Stimulated activated CD8-positive, alpha-beta memory T cell treated with anti-CD3 and anti-CD28 coated beads, Interleukin-4, amount 100 ng/mL, for 24 hours (primary cell): ENCODE results near the gene TUBG2.

Experiments used
- DNase-seq: peaks from one replicate; pipeline ENCODE4 v3.0.0-alpha.2; 2020; ENCODE audit warnings: low read depth

TUBG2 gene

DNA sequence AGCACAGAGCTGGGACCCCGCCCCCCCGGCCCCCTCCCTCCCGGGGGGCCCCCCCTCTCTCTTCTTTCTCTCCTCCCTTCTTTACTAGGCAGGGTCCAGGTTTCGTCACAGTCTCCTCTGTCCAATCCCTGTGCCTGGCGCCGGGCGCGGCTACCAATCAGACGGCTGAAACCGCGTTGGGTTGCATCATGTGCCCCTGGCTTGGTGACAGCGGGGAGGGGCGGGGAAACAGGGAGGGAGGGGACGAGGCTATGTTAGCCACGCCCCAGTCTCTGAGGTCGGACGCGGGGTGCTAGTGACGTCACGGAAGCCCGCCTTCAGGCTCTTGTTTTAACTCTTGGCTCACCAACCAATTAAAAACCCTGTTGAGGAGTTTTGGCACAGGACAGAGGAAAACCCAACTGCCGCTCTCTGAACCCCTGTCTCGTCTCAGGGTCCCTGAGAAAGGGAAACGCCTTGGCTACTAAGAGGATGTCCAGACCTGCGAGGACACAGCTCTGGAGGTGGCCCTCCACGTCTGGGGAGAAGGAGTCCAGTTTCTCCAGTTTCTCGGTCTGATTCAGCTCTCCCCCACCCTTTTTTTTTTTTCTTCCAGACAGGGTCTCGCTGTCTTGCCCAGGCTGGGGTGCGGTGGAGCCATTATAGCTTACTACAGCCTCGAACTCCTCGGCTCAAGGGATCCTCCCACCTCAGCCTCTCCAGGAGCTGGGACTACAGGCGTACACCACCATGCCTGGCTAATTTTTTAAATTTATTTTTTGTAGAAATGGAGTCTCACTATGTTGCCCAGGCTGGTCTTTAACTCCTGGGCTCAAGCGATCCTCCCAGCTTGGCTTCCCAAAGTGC is 18.2 kb downstream of the TUBG2 start:
- peak; percentile 97 for DNase-seq

DNA sequence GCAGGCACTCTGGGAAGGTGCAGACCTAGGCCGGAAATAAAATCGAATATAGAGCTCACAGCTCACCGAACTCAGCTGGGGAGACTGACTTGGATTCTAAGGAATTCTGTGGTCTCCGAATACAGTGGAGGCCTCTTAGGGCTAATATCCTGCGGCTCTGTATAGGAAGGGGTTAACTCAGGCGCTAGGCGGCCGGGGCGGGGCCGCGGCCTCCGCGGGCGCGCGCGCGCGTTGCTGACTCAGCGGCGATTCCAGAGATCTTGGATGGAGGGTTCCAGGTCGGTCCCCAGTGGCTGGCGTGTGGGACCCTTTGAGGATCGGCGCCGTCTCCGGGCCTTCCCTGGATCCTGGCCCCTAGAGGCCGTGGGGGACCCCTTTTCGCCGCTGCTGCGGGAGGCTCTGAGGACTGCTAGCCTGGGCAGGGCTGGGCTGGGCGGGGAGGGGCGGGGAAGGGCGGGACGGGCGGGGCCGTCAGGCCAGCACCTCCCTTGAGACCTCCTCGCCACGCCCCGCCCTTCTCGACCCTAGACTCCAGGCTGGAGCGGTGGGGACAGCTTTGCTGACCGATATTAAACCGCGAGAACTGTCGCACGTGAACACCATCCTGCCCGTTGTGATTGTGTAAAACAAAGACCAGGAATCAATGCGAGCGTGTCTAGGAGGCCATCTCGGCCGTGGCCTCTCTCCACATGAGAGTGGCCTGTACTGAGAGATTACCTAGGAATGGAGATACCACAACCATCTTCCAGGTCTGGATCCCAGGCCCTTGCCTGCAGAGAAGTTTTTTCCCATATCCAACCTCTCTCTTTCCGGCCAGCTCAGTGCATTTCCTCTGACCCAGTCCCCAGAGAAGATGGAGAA is 19.1 kb downstream of the TUBG2 start:
- DNase-seq, result peak; percentile 74

DNA sequence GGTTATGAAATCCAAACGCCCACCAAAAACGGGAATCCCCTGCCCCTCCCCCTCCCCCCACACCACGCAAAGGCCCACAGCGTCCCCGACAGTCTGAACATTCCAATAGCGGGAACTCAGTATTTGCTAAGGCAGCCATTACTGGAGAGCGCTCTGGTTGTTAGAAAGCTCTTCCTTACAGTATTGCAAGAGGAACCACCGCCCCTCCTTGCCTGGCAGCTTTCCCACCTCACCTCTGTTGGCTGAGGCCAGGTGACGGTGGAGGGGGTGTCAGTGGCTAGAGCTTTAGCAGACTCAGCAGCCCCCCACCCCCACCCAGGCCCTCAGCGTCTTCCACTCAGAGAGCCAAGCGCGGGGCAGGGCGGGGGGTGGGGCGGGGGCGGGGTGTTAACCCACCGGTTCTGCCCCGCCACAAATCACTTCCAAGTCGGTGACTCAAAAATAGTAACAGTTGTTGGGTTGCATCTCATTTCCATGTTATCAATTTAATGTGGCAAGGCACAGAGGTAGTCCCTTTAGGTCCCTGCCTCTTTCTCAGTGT is 19.9 kb downstream of the TUBG2 start:
- no peak for DNase-seq

DNA sequence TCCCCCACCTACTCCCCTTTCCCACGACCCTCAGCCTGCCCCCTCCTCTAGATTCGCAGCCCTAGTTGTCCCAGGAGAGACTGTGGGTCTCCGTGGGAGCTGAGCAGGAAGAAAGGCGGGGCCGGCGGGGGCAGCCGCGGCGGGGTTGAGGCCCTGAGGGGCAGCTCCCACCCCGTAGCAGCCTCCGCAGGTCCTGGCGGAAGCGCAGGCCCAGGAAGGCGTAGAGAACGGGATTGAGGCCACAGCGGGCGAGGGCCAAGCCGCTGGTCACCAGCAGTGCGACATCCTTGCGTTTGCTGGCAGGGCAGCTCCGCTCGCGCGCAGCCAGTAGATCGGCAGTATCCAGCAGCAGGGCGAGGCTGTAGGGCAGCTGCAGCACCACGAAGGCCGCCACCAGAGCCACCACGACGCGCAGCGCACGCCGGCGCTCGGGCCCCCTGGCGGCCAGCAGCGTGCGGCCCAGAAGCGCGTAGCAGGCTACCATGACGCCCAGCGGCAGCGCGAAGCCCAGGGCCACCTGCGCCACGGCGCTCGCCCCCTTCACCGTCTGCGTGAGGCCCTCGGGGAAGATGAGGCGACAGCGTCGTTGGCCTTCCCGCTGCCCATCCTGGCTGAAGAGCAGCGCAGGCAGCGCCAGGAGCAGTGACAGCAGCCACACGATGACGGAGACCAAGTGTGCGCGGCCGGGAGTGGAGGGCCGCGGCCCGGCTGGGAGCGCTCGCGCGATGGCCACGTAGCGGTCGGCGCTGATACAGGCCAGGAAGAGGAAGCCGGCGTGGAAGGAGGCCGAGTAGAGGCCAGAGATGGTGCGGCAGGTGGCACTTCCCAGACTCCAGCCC is 20.6 kb downstream of the TUBG2 start:
- peak; percentile 48 for DNase-seq

DNA sequence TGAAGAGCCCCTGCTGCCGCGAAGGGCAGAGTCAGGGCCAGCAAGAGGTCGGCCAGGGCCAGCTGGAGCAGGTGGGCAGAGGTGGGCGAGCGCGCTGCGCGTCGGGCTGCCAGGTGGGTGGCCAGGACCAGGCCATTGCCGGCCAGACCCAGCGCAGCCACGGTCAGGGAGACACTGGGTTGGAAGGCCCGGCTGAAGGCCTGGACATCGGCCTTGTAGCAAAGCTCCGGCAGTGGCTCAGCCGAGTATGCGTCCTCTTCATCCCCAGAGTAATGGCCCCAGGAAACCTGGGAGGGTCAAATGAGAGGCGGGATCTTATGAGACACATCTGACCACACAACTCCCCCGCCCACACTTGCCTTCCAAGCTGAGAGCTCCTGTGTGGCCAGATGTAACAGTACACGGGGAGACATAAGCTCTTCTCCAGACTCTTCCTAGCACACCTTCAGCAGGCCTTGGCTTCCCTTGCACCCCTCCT is 21.3 kb downstream of the TUBG2 start:
- no peak for DNase-seq

DNA sequence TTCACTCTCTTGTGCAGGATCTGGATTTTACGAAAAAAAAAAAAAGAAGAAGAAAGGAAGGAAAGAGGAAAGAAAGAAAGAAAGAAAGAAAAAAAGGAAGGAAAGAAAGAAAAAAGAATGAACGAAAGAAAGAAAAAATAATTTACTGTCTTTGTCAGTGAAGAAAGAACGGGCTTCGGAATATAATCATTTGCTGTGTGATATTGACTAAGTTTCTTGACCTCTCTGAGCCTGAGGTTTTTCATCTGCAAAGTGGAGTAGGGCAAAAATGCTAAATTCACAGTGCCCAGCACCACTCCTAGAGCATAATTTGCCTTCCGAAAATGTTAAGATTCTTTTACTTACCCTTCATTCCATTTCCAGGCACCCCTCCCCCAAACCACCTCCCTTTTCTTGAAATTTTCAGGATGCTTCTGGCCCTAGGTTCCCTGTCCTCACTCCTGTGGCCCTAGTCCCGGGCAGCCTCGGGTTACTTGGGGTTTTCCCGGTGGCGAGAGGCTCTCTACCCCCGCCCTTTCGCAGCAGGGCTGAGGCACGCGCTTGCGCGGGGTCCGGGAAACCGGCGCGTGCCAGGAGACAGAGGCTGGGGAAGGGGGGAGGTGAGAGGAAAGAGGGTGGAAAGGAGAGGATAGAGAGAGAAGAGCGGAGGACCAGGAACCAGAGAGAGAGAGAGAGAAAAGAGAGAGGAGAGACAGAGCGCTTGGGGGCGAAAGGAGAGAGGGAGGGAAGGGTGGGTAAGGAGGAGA is 23.1 kb downstream of the TUBG2 start, which contains the start of gene CNTNAP1:
Gene CNTNAP1 (plus strand): TSS at position 556 of the 746 bp plus-strand sequence. CDS start 299 bp downstream, outside the sequence.
- DNase-seq, result no peak

DNA sequence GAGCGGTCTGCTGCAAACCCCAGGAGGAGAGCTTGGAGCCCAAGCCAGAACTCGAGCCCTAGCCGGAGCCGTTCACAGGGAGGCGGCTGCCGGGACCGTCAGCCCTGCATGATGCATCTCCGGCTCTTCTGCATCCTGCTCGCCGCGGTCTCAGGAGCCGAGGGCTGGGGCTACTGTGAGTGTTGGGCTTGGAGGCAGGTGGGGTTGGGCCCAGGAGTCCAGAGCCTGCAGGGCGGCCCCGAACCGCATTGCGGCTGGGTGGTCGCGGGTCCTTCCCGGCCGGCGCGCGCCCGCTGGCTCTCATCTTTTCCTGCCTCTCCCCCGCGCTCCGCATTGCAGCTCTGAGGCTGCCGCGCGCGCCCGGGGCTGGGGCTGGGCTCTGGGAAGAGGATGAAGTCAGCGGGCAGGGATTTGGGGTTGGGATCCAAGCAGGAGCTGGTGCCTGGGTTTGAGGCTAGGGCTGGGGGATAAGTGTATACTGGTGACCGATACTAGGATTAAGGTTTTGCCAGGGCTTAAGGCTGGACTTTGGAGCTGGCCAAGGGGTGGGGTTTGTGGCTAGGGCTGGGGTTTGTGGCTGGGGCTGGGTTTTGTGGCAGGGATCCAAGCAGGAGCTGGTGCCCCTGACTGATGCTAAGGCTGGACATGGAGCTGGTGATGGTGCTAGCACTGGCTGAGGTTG is 23.8 kb downstream of the TUBG2 start:
- no peak for DNase-seq

DNA sequence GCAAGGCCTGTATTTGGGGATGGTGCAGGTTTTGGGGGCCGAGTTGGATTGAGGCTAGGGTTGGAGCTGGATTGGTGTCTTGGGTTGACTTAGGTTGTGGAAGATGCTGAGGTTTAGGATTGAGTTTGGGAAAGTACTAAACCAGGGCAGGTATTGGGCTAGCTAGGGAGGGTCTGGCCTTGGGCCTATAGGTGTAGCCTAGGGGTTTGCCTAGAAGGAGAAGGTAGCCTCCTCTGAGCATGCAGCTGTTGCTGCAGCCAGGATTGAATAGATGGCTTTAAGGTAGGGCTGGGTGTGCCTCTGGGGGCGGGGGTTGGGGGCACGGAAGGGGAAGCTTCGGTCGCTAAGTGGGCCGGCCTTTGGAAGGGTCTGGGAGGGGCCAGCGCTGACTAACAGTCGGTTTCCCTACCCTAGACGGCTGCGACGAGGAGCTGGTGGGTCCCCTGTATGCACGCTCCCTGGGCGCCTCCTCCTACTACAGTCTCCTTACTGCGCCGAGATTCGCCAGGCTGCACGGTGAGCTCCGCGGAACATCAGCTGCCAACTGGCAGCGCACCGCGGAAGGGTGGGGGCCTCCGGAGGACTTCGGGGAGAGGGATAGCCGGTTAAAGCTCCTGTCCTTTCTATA is 24.4 kb downstream of the TUBG2 start:
- no peak for DNase-seq

DNA sequence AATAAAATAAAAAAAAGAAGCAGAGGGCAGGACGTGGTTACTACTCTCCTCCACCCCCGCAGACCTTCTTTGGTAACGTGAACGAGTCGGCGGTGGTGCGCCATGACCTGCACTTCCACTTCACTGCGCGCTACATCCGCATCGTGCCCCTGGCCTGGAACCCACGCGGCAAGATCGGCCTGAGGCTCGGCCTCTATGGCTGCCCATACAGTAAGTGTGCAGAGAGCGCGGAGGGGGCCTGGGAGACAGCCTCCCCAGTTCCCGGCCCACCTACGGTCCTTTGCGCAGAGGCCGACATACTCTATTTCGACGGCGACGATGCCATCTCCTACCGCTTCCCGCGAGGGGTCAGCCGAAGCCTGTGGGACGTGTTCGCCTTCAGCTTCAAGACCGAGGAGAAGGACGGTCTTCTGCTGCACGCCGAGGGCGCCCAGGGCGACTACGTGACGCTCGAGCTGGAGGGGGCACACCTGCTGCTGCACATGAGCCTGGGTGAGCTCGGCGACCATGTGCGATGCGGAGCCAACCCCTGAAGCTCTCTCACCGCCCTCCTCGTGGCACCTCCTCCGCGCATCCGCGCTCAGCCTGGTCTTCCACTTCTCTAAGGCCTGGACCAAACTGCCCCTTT is 26.0 kb downstream of the TUBG2 start:
- no peak for DNase-seq

DNA sequence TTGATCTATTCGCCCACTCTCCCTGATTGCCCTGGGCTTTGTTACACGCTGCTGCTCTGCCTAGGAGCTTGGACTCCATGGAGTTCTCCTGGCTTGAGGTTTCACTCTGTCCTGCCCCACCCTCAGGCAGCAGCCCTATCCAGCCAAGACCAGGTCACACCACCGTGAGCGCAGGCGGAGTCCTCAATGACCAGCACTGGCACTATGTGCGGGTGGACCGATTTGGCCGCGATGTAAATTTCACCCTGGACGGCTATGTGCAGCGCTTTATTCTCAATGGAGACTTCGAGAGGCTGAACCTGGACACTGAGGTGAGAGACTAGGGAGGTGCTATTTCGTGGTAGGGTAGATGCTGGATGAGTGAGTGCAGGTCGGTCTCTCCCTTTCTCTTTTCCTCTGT is 26.7 kb downstream of the TUBG2 start:
- no peak for DNase-seq

DNA sequence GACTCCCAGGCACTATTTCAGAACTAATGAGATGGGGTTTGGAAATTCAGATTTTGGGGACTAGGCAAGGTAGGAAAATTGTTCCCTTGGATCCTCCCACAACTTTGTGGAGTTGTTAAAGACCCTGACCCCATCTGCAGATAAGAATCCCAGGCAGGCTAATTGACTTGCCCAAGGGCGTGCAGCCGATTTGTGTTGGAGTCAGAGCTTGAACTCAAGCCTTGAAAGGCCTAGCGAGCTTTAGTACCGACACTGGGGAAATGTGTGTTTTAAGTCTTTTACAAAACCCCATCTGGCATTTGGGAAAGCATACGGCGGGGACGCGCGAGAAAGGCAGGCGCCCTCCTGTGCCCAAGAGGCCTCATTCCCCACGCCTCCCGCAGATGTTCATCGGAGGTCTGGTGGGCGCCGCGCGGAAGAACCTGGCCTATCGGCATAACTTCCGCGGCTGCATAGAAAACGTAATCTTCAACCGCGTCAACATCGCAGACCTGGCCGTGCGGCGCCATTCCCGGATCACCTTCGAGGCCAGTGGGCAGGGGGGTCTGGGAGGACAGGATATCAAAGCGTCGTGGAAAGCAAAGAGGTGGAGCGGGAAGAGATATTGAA is 27.5 kb downstream of the TUBG2 start:
- no peak for DNase-seq

DNA sequence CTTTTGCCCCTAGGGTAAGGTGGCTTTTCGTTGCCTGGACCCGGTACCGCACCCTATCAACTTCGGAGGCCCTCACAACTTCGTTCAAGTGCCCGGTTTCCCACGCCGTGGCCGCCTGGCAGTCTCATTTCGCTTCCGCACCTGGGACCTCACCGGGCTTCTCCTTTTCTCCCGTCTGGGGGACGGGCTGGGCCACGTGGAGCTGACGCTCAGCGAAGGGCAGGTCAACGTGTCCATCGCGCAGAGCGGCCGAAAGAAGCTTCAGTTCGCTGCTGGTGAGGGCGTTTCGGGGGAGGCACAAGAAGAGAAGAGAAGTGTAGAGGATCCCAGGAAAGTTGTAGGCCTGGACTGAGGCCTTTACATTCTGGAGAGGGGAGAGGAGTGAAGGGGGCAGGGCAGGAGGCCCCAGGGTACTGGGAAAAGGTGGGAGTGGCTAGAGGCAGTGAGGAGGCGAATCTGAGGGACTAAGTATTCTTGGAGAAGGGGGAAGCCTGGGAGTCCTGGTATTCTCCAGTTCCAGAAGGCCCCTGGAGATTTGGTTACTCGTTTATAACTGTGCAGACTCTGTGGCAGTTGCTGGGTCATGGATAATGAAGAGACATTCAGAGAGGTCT is 28.7 kb downstream of the TUBG2 start:
- no peak for DNase-seq

DNA sequence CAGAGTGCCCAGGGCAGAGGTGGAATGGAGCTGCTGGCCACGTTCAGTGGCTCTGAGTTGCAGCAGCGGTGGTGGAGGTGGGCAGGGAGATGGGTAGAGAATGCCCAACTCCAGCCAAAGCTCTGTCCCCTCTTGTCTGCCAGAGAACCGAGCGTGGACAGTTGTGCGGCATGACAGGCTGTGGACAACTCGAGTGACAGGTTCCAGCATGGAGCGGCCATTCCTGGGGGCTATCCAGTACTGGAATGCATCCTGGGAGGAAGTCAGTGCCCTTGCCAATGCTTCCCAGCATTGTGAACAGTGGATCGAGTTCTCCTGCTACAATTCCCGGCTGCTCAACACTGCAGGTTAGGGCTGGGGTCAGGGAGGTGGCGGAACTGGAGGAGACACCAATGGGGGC is 31.5 kb downstream of the TUBG2 start:
- no peak for DNase-seq

DNA sequence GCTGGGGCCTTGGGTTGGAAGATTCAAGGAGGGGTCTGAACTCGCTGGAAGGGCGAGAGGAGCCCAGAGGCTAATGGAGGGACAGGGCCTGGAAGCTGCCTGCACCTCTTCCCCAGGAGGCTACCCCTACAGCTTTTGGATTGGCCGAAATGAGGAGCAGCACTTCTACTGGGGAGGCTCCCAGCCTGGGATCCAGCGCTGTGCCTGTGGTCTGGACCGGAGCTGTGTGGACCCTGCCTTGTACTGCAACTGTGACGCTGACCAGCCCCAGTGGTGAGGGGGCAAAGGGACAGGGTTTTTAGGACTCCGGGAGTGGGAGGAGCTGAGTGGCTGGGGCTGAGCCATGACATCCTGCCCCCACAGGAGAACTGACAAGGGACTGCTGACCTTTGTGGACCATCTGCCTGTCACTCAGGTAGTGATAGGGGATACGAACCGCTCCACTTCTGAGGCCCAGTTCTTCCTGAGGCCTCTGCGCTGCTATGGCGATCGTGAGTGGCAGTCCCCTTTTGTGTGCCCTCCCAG is 32.0 kb downstream of the TUBG2 start:
- no peak for DNase-seq

DNA sequence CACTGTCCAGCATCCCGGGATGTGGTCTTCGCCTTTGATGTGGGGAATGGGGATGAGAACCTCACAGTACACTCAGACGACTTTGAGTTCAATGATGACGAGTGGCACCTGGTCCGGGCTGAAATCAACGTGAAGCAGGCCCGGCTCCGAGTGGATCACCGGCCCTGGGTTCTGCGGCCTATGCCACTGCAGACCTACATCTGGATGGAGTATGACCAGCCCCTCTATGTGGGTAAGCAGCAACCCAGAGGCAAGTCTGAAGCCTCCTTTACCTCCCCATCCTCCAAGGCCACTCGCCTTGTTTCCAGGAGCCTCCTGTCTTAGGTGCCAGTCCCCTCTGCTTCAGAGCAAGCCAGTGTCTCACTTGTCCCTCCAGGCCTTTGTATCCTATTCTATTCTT is 33.4 kb downstream of the TUBG2 start:
- no peak for DNase-seq

DNA sequence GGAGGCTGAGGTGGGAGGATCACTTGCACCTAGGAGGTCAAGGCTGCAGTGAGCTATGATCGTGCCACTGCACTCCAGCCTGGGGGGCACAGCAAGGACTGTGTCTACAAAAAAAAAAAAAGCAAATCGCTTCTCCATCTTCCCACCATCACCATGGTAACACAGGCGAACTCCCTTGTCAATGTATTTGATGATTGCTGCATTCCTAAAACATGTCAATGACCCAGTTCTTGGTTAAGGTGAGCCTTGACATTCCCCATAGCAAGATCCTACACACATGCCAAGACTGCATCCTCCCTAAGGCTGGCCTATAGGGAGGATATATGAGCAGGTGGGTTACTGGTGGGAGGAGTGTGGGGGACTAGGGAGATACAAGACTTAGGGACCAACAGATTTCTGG is 35.4 kb downstream of the TUBG2 start:
- DNase-seq, result no peak

DNA sequence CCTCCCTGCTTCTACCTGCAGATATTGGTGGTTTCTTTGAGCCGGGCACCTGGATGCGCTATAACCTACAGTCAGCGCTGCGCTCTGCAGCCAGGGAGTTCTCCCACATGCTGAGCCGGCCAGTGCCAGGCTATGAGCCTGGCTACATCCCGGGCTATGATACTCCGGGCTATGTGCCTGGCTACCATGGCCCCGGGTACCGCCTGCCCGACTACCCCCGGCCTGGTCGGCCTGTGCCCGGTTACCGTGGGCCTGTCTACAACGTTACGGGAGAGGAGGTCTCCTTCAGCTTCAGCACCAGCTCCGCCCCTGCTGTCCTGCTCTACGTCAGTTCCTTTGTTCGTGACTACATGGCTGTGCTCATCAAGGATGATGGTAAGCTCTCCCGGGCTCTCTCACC is 36.4 kb downstream of the TUBG2 start:
- DNase-seq, result no peak

DNA sequence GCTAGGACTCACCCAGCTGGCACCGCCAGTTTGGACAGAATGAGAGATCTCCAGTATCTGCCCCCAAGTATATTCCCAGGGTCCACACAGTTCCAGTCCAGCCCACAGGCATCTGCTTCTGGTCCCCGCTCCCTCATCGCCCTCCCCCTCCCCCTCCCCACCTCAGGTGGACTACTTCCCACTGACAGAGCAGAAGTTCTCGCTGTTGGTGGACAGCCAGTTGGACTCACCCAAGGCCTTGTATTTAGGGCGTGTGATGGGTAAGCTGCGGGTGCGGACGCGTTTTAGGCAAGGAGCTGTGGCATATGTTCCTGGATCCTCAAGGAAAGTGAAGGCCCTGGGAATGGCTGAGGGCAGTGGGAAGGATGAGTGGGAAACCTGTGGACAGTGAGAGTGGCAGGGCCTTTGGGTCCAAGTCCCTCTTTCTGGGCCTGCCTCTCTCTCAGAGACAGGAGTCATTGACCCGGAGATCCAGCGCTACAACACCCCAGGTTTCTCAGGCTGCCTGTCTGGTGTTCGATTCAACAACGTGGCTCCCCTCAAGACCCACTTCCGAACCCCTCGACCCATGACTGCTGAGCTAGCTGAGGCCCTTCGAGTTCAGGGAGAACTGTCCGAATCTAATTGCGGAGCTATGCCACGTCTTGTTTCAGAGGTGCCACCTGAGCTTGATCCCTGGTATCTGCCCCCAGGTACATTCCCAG is 38.2 kb downstream of the TUBG2 start:
- DNase-seq, result no peak
